Measurements from ENCODE around the gene TTI1. TPM values are rescaled to one million over a fixed set of nuclear protein-coding genes. Genes with fewer than 3 reads are reported as not detected.

Gene TTI1
- total and polyA plus RNA-seq, 2 of the 13 experiments (the other 11 are each of a cell fraction or from before 2014, with no cell fraction given): 22.9 to 39.8 TPM

- Histone ChIP-seq H3K36me3 (replicated peaks in 1 of 2; ENCODE audit: control insufficient read depth in 1 of 2, insufficient read depth in 2 of 2, low read length in 2 of 2) (no peaks in the 10 kb centered on the region), H3K79me2 (ENCODE audit: insufficient read depth, low read length) (no peaks in the 10 kb centered on the region), H4K20me1 (ENCODE audit: insufficient read depth, low read length) (peaks cover 3% of the 10 kb centered on the region; the same call in 1 of the 2 replicates), H2AFZ (ENCODE audit: low read length) (no peak overlapping the region), H3K9ac (ENCODE audit: insufficient read depth, low read depth, low read length) (no peak overlapping the region), H3K9me3 (ENCODE audit: low read length) (no peaks in the 10 kb centered on the region), H3K4me3 (replicated peaks in 1 of 3; ENCODE audit: insufficient read depth in 1 of 3, low read depth in 2 of 3, low read length in 3 of 3) (no peak overlapping the region), H3K4me2 (ENCODE audit: low read depth, low read length) (no peak overlapping the region), H3K27ac (ENCODE audit: extremely low read length, insufficient read depth, low read length) (no peak overlapping the region), H3K27me3 (ENCODE audit: control insufficient read depth in 1 of 2, insufficient read depth in 2 of 2, low read length in 2 of 2) (peaks cover 27 to 63% of the 10 kb centered on the region in 2 experiments), H3K4me1 (ENCODE audit: insufficient read depth, low read length) (no peaks in the 10 kb centered on the region)
- in situ Hi-C loops (cut with HindIII; ENCODE audit: extremely low pct_ligation_motif_present, low pct_unique_long_range_greater_than_20kb): no loop called here
- ChIA-PET POLR2A (no interaction called here), CTCF (ENCODE audit: low intra/inter-chr PET ratio, low total read pairs) (no interaction called here)
- no peak for DNase-seq (ENCODE audit: low spot score)
- TF ChIP-seq RFX5 (IDR thresholded peaks at IDR 0.05; ENCODE audit: low read depth, low read length) (no peak), ZNF562 (CRISPR knock-in tag; IDR thresholded peaks at IDR 0.05; ENCODE audit: borderline replicate concordance) (no peak), ZNF883 (CRISPR knock-in tag; IDR thresholded peaks at IDR 0.05; ENCODE audit: not compliant biosample characterization) (no peak)
- FAIRE-seq: no peak
- intact Hi-C loops (cut with micrococcal nuclease; ENCODE audit: unreplicated experiment): no loop called here
- 45% methylated on average over 14 of the region's 14 CpGs for WGBS (ENCODE audit: low lambda C conversion rate)
- ATAC-seq: no peak
- no TSS peak for BruUV-seq (replicated peaks)
Measured at GRCh38 chr20:37934634-37935375, 98.5 kb downstream of the TTI1 start.

- DNase-seq (ENCODE audit: low spot score) (no peak), FAIRE-seq (no peak), ATAC-seq (no peak)
- Histone ChIP-seq H3K27ac (ENCODE audit: extremely low read length, insufficient read depth, low read length) (no peak overlapping the region), H2AFZ (ENCODE audit: low read length) (no peak overlapping the region), H3K36me3 (replicated peaks in 1 of 2; ENCODE audit: control insufficient read depth in 1 of 2, insufficient read depth in 2 of 2, low read length in 2 of 2) (no peaks in the 10 kb centered on the region), H4K20me1 (ENCODE audit: insufficient read depth, low read length) (peaks cover 3% of the 10 kb centered on the region; the same call in 1 of the 2 replicates), H3K27me3 (ENCODE audit: control insufficient read depth in 1 of 2, insufficient read depth in 2 of 2, low read length in 2 of 2) (peaks cover 28 to 68% of the 10 kb centered on the region in 2 experiments), H3K9ac (ENCODE audit: insufficient read depth, low read depth, low read length) (no peak overlapping the region), H3K4me3 (replicated peaks in 1 of 3; ENCODE audit: insufficient read depth in 1 of 3, low read depth in 2 of 3, low read length in 3 of 3) (no peak overlapping the region), H3K79me2 (ENCODE audit: insufficient read depth, low read length) (no peaks in the 10 kb centered on the region), H3K9me3 (ENCODE audit: low read length) (no peaks in the 10 kb centered on the region), H3K4me2 (ENCODE audit: low read depth, low read length) (no peak overlapping the region), H3K4me1 (ENCODE audit: insufficient read depth, low read length) (no peaks in the 10 kb centered on the region)
- WGBS (ENCODE audit: low lambda C conversion rate): 50% methylated on average over 15 of the region's 15 CpGs
- ChIA-PET CTCF (ENCODE audit: low intra/inter-chr PET ratio, low total read pairs) (no interaction called here), POLR2A (no interaction called here)
- in situ Hi-C loops (cut with HindIII; ENCODE audit: extremely low pct_ligation_motif_present, low pct_unique_long_range_greater_than_20kb) (no loop called here), intact Hi-C loops (cut with micrococcal nuclease; ENCODE audit: unreplicated experiment) (no loop called here)
- BruUV-seq (replicated peaks): no TSS peak
- no peak for TF ChIP-seq MTERF4 (CRISPR knock-in tag; IDR thresholded peaks at IDR 0.05)
- TF ChIP-seq ZNF646 (CRISPR knock-in tag; IDR thresholded peaks at IDR 0.05): no peak
- no peak for TF ChIP-seq KDM5A (IDR thresholded peaks at IDR 0.05; ENCODE audit: borderline replicate concordance, low read length)
- TF ChIP-seq ZMYM3 (CRISPR knock-in tag; IDR thresholded peaks at IDR 0.05): peak; percentile 82
- 0 out of 2 replicates have a peak, but pooled peaks have one; percentile 57 for TF ChIP-seq EEA1 (CRISPR knock-in tag; IDR thresholded peaks at IDR 0.05; ENCODE audit: borderline replicate concordance)
Measured at GRCh38 chr20:37933786-37934633, 99.2 kb downstream of the TTI1 start.

All from HepG2 (cell line).